ENCODE measurements around the gene SLC66A3.

- no peak for TF ChIP-seq NR2C2 (CRISPR knock-in tag; IDR thresholded peaks at IDR 0.05)
- no peak for TF ChIP-seq ZNF416 (CRISPR knock-in tag; IDR thresholded peaks at IDR 0.05)
- no peak for TF ChIP-seq CBFB (CRISPR knock-in tag; IDR thresholded peaks at IDR 0.05; ENCODE audit: low read depth)
- TF ChIP-seq CTCF (IDR thresholded peaks at IDR 0.05), result no peak
- no peak for TF ChIP-seq JAZF1 (CRISPR knock-in tag; IDR thresholded peaks at IDR 0.05)
- TF ChIP-seq, protein P1, sequence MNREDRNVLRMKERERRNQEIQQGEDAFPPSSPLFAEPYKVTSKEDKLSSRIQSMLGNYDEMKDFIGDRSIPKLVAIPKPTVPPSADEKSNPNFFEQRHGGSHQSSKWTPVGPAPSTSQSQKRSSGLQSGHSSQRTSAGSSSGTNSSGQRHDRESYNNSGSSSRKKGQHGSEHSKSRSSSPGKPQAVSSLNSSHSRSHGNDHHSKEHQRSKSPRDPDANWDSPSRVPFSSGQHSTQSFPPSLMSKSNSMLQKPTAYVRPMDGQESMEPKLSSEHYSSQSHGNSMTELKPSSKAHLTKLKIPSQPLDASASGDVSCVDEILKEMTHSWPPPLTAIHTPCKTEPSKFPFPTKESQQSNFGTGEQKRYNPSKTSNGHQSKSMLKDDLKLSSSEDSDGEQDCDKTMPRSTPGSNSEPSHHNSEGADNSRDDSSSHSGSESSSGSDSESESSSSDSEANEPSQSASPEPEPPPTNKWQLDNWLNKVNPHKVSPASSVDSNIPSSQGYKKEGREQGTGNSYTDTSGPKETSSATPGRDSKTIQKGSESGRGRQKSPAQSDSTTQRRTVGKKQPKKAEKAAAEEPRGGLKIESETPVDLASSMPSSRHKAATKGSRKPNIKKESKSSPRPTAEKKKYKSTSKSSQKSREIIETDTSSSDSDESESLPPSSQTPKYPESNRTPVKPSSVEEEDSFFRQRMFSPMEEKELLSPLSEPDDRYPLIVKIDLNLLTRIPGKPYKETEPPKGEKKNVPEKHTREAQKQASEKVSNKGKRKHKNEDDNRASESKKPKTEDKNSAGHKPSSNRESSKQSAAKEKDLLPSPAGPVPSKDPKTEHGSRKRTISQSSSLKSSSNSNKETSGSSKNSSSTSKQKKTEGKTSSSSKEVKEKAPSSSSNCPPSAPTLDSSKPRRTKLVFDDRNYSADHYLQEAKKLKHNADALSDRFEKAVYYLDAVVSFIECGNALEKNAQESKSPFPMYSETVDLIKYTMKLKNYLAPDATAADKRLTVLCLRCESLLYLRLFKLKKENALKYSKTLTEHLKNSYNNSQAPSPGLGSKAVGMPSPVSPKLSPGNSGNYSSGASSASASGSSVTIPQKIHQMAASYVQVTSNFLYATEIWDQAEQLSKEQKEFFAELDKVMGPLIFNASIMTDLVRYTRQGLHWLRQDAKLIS (CRISPR knock-in tag; IDR thresholded peaks at IDR 0.05; ENCODE audit: borderline replicate concordance), result no peak
Observed at GRCh38 chr2:11213975-11214374, 58.7 kb downstream of the SLC66A3 start.
